GM21723 (cell line): ENCODE results near the gene HNRNPLL.
"Not testable (repeated sequence)": the region's sequence is repeated elsewhere in the genome, so short reads cannot be mapped to it uniquely, and the experiment has no call there.

ENCODE experiments used
- ATAC-seq: cut with Tn5 transposase; IDR thresholded peaks from one replicate; pipeline ENCODE4 v1.9.1; 2021; ENCODE audit warnings: mild to moderate bottlenecking, moderate library complexity; ENCODE audit not compliant: unreplicated experiment

Gene HNRNPLL

DNA sequence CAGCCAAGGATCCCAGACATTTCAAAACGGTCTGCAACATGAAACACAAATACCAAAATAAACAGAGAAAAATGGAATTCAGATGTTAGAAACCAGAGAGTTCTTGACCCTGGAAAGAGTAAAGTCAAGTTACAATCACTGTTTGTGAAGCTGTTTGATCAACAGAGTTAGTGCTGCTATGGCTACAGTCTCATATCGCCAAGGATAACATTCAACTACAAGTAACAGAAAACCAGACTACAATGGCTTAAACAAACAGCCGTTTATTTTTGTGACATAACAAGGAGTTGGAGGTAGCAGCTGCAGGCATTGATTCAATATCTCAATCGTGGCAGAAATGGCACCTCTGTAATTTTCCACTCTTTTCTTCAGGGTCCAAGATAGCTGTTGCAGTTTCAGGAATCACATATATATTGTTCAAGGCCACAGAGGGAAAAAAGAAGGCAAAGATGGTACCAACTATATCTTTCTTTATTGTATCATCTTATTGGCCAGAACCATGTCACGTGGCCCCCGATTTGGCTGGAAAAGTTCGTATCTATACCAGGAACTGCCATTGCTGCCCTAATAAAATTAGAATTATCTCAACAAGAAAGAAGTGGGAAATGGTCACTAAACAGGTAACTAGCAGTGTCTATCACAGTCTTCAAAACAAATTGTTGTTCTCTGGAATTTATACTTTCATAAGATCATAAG lies 17.7 kb upstream of the HNRNPLL start:
- ATAC-seq: no peak

DNA sequence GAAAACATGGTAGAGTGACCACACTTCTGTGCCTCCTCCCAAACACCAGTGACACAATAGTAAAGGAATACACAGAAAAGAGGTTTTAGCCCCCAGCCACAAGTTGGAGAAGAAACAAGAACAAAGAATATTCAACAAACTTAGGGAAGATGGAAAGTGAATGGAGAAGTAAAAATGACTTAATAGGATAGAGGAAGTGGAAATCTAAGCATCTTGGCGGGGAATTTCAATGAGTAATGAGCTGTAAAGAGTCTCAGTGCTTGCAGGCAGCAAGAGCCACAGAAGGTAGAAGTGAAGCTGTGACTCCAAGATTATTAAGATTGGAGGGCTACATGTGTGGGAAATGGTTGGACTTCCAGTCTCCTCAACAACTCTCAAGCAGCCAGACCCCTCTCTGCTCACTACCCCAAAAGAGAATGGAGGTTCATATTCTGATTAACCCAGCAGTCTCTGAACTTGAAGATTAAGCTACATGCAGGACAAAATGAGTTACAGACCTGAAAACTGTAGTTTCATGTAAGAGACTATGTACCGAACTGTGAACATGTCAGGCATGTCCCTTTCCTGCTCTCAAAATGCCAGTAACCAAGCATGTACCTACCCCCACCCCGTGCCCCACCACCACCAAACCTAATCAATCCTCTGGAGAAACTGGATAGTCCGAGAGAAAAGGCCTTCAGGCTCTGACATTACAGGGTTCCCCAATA lies 16.9 kb upstream of the HNRNPLL start:
- ATAC-seq: peak; percentile 59

- ATAC-seq: no peak
Measured at GRCh38 chr2:38617301-38617700, 14.6 kb upstream of the HNRNPLL start.

DNA sequence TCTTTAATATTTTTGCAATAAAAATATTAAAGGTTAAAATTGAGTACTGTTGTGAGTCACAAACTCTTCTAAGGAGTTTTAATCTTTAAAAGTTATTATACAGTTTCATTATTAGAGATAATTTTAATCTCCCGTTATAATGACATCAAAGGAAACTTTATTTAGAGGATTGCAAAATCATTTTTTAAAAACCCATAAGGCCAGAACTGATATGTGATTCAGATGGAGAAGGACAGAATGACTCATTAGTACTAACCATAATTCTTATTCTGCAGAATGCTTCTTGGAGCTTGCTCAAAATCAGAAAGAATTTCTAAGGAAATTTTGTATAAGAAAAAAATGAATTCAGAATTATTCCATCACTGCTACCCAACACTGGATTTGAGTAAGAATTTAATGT lies 12.5 kb upstream of the HNRNPLL start:
- no peak for ATAC-seq

GRCh38 chr2:38613849-38614213 lies 11.1 kb upstream of the HNRNPLL start:
- ATAC-seq: no peak

- no peak for ATAC-seq
Measured at GRCh38 chr2:38613126-38613848, 10.6 kb upstream of the HNRNPLL start.

GRCh38 chr2:38610851-38611801 lies 8.4 kb upstream of the HNRNPLL start:
- peak; percentile 76 for ATAC-seq

DNA sequence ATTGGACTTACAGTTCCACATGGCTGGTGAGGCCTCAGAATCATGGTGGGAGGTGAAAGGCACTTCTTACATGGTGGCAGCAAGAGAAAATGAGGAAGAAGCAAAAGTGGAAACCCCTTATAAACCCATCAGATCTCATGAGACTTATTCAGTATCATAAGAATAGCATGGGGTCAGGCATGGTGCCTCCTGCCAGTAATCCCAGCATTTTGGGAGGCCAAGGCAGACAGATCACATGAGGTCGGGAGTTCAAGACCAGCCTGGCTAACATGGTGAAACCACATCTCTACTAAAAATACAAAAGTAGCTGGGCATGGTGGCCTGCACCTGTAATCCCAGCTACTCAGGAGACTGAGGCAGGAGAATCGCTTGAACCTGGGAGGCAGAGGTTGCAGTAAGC lies 6.5 kb upstream of the HNRNPLL start:
- not testable (repeated sequence) for ATAC-seq

- no peak for ATAC-seq
Measured at GRCh38 chr2:38608755-38609154, 6.0 kb upstream of the HNRNPLL start.

- no peak for ATAC-seq
Measured at GRCh38 chr2:38605298-38605830, 2.6 kb upstream of the HNRNPLL start.

DNA sequence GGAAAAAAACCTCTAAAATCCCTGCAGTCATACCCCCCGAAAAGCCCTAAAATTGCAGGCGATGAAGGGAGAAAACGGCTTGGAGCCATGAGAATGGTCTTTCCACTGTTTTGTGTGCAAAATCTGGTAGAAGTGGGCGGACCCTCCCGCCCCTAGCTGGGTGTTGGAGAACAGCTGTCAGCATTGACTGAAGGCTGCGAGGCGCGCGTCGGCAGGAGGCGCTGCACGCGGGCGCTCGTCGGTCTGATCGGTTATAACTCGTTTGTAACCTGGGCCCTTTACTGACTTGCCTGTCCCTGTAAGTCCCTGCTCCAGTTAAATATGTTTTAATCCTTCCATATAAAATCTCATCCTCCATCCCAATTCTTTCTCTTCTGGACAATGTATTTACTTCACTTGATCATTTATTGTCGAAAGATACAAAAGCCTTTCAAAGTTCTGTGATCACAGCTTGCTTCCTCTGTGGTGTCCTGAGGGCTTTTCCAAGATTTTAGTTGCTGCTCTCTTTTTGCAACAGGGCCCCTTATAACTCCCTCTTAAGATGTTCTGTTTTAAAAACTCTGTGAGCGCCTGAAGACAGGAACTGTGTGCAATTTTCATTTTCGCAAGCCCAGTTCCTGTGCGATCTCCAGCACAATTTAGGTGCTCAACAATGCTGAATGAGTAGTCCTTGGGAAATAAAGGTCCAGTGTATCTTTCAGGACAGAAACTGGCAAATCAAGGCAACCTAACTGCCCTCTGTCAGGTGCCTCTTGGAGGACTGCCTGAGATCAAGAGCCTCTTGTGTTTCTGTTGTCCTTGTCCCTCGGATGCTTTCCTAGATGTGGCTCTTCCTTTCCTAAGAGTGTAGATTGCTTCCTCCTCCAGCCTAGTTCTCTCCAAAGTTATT lies 918 bp upstream of the HNRNPLL start:
- ATAC-seq: peak; percentile 41

GRCh38 chr2:38602136-38602731 lies 494 bp downstream of the HNRNPLL start:
- peak; percentile 25 for ATAC-seq

DNA sequence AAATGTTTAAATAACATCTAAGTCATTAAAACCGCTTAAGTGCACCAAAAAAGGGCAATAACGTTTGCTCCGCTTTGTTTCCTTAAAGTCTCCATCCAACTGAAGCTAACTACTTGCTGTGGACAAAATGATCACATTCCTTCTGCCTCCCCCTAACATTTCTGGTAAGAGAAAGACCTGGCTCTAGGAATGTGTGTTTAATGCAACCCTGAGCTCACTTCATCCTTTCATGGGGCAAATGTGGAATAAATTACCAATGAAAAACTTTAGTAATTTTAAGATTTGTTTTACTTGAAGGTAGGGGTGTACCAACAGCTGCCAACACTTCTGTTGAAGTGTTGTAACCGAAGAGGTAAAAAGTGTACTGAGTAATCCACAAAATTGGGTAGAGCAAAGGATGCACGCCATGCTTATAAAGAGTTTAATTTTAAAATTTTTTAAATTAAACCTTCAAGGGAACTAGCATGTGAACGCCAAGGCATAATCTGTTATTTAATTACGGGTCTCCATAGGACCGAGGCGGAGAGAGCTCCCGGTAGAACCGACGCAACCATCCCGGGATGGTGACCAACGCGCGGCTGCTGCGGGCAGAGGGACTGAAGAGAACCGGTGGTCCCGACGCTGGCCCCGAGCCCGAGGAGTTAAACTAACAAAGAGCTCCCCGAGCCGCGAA lies 1.1 kb downstream of the HNRNPLL start:
- no peak for ATAC-seq

DNA sequence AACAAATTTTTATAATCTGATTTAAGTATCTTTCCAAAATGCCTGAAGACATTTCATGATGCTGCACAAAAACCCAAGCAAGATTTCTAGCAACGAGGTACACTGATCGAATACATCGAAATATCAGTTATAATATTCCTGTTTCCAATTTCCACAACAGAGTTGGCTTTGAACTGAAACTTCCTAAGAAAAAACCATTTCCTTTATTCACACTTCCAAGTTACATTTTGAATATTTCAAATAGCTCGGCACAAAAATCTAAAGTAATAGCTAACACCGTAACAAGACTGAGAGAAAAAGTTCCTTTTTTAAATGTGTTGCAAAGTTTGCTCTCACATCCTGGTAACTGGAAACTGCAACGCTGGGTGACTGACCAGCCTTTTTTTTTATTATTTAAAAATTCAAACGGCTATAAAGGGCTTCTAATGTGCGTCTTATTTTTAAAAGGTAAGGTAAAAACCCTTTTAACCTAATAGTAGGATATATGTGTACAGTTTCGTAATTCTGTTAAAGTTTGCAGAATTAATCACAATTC lies 1.7 kb downstream of the HNRNPLL start:
- ATAC-seq: no peak

GRCh38 chr2:38600242-38600891 lies 2.4 kb downstream of the HNRNPLL start:
- ATAC-seq: no peak

GRCh38 chr2:38599706-38600105 lies 3.0 kb downstream of the HNRNPLL start:
- ATAC-seq: no peak

DNA sequence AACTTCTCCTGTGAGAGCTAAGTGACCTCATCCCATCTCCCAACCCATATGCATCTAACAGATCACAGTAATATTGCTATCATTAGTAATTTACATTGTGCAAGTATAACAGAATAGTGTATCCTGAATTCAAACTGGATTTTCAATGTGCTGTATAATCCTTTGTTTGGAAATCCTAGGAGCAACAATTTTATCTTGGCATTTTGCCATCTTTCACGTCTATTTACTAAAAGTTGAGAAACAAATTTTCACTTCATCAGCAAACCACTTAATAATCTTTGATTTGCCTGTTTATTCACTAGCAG lies 3.8 kb downstream of the HNRNPLL start:
- ATAC-seq: no peak
